GM21737 (cell line): ENCODE measurements around the gene SLC26A9.

ENCODE experiments used
- ATAC-seq: cut with Tn5 transposase; IDR thresholded peaks from one replicate; pipeline ENCODE4 v1.9.1; 2021; ENCODE audit warnings: mild to moderate bottlenecking, moderate library complexity; ENCODE audit not compliant: unreplicated experiment

Gene SLC26A9

GRCh38 chr1:205927676-205928075, 15.6 kb downstream of the SLC26A9 start:
- ATAC-seq, result no peak

GRCh38 chr1:205927247-205927646, 16.0 kb downstream of the SLC26A9 start:
- no peak for ATAC-seq

- no peak for ATAC-seq
These were observed 16.6 kb downstream of the SLC26A9 start for GRCh38 chr1:205926636-205927035.

- no peak for ATAC-seq
These were observed 17.0 kb downstream of the SLC26A9 start for GRCh38 chr1:205926213-205926612.

GRCh38 chr1:205925736-205926135, 17.5 kb downstream of the SLC26A9 start:
- ATAC-seq, result no peak

GRCh38 chr1:205924460-205924790, 18.8 kb downstream of the SLC26A9 start:
- no peak for ATAC-seq

GRCh38 chr1:205923651-205924459, 19.4 kb downstream of the SLC26A9 start:
- no peak for ATAC-seq

- ATAC-seq, result no peak
These were observed 20.4 kb downstream of the SLC26A9 start for GRCh38 chr1:205922806-205923205.

GRCh38 chr1:205922314-205922713, 20.9 kb downstream of the SLC26A9 start:
- ATAC-seq, result no peak

GRCh38 chr1:205921570-205921909, 21.7 kb downstream of the SLC26A9 start:
- ATAC-seq, result no peak

GRCh38 chr1:205920861-205921569, 22.2 kb downstream of the SLC26A9 start:
- no peak for ATAC-seq

GRCh38 chr1:205920159-205920558, 23.1 kb downstream of the SLC26A9 start:
- no peak for ATAC-seq

GRCh38 chr1:205918955-205919746, 24.1 kb downstream of the SLC26A9 start:
- ATAC-seq, result no peak

- no peak for ATAC-seq
These were observed 25.6 kb downstream of the SLC26A9 start for GRCh38 chr1:205917466-205918238.

- no peak for ATAC-seq
These were observed 26.7 kb downstream of the SLC26A9 start for GRCh38 chr1:205916541-205916940.

GRCh38 chr1:205915354-205915990, 27.8 kb downstream of the SLC26A9 start:
- ATAC-seq, result no peak

GRCh38 chr1:205914730-205915129, 28.5 kb downstream of the SLC26A9 start:
- no peak for ATAC-seq

GRCh38 chr1:205914155-205914507, 29.1 kb downstream of the SLC26A9 start:
- no peak for ATAC-seq

- ATAC-seq, result no peak
These were observed 29.7 kb downstream of the SLC26A9 start for GRCh38 chr1:205913451-205914154.

- ATAC-seq, result no peak
These were observed 35.5 kb downstream of the SLC26A9 start for GRCh38 chr1:205907794-205908193.
